GM21447 (cell line): ENCODE results near the gene MVP.
"Not testable (repeated sequence)": the region's sequence is repeated elsewhere in the genome, so short reads cannot be mapped to it uniquely, and the experiment has no call there.

Experiments used
- ATAC-seq: cut with Tn5 transposase; IDR thresholded peaks from one replicate; pipeline ENCODE4 v1.9.1; 2021; ENCODE audit not compliant: unreplicated experiment

Gene MVP

GRCh38 chr16:29868396-29869009, 48.2 kb downstream of the MVP start:
- no peak for ATAC-seq

- ATAC-seq = not testable (repeated sequence)
Measured at GRCh38 chr16:29869067-29869466, 48.8 kb downstream of the MVP start.

GRCh38 chr16:29871822-29872546, 51.7 kb downstream of the MVP start:
- no peak for ATAC-seq

- ATAC-seq = no peak
Measured at GRCh38 chr16:29873319-29873718, 53.1 kb downstream of the MVP start.

GRCh38 chr16:29875206-29875605, 54.9 kb downstream of the MVP start:
- no peak for ATAC-seq

GRCh38 chr16:29876217-29876593, 55.9 kb downstream of the MVP start:
- ATAC-seq = no peak

GRCh38 chr16:29876594-29877249, 56.5 kb downstream of the MVP start:
- no peak for ATAC-seq

GRCh38 chr16:29877266-29877961, 57.2 kb downstream of the MVP start:
- ATAC-seq = no peak

GRCh38 chr16:29878172-29878571, 57.9 kb downstream of the MVP start:
- no peak for ATAC-seq

GRCh38 chr16:29881050-29881449, 60.8 kb downstream of the MVP start:
- no peak for ATAC-seq

- no peak for ATAC-seq
Measured at GRCh38 chr16:29883987-29884386, 63.7 kb downstream of the MVP start.

- not testable (repeated sequence) for ATAC-seq
Measured at GRCh38 chr16:29889372-29889771, 69.1 kb downstream of the MVP start.

- no peak for ATAC-seq
Measured at GRCh38 chr16:29891525-29892457, 71.5 kb downstream of the MVP start.

- ATAC-seq = no peak
Measured at GRCh38 chr16:29892458-29892813, 72.2 kb downstream of the MVP start.

- no peak for ATAC-seq
Measured at GRCh38 chr16:29893553-29893952, 73.3 kb downstream of the MVP start.

- no peak for ATAC-seq
Measured at GRCh38 chr16:29894352-29894751, 74.1 kb downstream of the MVP start.

GRCh38 chr16:29896841-29897240, 76.6 kb downstream of the MVP start:
- ATAC-seq = no peak

- ATAC-seq = no peak
Measured at GRCh38 chr16:29897333-29897732, 77.1 kb downstream of the MVP start.
